Gastroesophageal sphincter (tissue), 3 donors: ENCODE results near the gene GPR139.

Experiments used
- POLR2AphosphoS5 ChIP-seq: sonication (generic); formaldehyde crosslinking; IDR thresholded peaks from one replicate; pipeline ENCODE4 v1.6.1; 2017; ENCODE audit warnings: antibody characterized with exemption
- TF ChIP-seq, protein P1 (sequence below), 4 experiments: fragments of 200-600 bp in 2 of 4; fragments of 450-650 bp in 2 of 4; sonication (generic) in 1 of 4; IDR thresholded peaks; one replicate each; pipeline ENCODE4 v1.5.1; 2017 to 2019; ENCODE audit warnings: antibody characterized with exemption in 4 of 4, mild to moderate bottlenecking in 2 of 4, moderate library complexity in 2 of 4

DNA sequence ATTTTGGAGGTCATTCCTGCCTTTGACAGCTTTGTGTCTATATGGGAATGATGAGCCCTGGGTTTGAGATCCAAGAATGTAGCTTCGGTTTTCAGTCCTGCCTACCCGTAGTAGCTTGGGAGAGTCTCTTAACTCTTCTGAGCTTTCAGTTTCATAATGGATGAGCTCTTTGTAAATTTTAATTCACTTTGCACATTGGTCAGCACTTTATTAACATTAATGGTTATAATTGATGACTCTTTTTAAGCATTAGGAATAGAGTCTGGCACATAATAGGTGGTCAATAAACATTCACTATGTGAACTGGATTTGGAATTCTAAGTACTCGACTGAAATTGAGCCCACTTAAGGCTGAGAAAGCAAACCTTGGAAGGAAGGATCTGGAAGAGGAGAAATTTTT, 17.3 kb downstream of the GPR139 start:
- TF ChIP-seq, protein P1, sequence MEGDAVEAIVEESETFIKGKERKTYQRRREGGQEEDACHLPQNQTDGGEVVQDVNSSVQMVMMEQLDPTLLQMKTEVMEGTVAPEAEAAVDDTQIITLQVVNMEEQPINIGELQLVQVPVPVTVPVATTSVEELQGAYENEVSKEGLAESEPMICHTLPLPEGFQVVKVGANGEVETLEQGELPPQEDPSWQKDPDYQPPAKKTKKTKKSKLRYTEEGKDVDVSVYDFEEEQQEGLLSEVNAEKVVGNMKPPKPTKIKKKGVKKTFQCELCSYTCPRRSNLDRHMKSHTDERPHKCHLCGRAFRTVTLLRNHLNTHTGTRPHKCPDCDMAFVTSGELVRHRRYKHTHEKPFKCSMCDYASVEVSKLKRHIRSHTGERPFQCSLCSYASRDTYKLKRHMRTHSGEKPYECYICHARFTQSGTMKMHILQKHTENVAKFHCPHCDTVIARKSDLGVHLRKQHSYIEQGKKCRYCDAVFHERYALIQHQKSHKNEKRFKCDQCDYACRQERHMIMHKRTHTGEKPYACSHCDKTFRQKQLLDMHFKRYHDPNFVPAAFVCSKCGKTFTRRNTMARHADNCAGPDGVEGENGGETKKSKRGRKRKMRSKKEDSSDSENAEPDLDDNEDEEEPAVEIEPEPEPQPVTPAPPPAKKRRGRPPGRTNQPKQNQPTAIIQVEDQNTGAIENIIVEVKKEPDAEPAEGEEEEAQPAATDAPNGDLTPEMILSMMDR (IDR thresholded peaks at IDR 0.05) = no peak
- TF ChIP-seq POLR2AphosphoS5 = no peak
